ENCODE results near the gene DPP8.
A peak's percentile ranks its signal among the peaks of the same experiment; 100 is the strongest.

DPP8 gene

DNA sequence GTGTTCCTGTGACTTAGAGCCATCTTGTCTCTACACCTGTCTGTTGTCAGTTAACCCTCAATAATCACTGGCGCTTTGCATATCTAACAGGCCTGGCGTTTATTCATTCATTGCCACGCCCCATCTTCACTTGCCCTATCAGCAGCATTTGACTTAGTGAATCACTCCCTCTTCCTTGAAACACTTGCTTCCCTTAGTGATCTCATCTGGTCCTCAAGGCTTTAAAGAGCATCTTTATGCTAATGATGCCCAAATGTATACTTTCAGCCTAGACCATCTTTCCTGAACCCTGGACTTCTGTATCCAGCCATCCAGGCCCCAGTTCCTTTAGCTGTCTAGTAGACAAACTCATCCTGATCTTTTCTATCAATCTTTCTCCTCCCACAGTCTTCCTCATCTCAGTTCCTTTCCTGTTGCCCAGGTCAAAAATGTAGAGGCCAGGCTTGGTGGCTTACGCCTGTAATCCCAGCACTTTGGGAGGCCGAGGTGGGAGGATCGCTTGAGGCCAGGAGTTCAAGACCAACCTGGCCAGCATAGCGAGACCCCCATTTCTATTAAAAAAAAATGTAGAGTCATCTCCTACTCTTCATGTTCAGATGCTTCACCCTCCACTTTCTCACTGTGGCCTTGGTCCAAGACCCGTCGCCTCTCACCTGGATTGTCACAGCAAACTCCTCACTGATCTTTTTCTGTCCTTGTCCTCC is 93.4 kb downstream of the DPP8 start:
- peak; percentile 46 for DNase-seq

DNA sequence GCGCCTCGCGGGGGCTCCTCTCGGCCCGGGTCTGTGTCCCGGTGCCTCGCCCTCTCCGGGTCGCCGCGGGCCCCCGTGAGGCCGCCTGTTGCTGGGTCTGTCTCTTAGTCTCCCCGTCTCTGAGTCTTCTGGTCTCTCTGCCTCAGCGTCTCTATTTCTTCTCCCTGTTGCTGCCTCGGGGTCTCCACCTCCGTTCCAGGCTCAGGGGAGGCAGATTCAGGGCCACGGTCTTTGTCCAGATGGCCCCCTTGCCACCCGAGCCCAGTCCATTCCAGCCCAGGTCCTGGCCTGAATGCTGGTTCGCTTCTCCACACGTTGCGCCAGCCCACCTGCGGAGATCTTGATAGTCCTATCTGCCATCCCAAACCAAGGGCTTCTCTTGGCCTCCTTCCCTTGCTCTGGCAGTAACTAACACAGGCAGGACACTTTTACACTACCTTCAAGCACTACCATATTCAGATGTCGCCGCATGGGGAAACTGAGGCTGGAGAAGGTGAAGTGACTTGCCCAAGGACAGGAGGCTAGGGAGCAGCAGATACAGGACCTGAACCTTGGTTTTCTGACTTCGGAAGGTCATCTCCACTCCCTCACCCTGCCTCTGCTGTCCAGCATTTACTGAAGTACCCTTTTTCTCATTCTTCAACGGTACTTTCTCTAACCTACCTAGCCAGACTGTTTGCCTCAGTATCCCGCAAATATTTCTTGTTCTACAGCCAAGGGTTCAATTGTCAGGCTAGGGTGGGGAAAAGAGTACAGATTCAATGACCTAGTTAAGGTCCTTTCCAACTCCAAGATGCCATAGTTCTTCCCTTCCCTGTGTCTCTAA is 94.1 kb downstream of the DPP8 start:
- no peak for DNase-seq

DNA sequence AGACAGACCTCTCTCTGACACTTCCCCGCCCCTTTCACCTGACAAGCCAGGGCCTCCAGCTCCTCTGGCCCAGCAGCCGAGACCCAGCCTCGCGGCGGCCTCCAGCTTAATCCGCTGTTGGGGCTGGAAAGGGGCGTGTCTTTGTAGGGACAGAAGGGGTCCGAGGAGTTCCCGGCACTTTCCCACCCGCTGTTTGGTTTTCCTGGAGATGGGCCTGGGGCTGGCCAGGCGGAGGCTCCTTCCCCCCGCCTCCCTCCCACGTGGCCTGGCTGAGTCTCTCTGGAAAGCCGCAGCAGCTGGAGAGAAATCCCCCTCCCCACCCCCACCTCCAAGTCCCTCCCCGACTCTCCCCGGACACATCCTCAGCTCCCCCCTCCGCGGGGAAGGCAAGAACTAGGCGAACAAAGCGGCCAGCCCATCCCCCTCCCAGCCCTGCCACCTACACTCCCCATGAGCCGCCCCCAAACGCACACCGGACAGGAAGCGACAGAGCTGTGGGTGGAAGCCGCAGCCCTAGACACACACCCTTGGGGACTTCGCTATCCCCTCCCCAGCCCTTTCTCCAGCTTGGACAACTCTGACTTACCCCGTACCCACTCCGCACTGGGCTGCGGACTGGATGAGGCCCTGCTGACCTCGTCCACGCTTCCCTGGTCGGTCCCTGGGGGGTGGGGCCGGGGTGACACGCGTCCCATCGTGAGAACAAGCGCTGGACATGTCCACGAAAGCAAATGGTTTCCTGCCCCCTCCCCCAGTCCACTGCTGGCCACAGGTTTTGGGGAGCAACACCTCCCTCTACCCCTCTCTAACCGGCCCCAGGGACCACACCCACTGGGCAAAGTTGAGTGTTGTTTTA is 95.9 kb downstream of the DPP8 start:
- peak; percentile 100 for DNase-seq

DNA sequence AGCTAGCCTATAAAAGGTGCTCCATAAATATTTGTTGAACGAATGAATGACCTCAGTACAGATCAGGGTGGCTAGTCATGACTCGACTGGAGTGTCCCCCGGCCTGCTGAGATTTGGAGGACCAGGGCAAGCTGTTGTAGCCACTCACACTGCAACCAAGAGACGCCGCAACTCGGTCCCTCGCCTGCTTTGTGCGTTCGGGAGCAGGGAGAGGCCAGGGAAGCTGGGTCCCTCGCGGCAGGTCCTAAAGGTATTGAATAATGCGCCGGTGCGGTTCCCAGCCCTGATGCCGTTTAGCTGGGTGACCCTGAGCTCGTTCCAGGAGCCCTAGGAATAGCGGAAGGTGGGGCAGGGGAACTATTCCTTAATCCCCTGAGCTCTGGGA is 96.5 kb downstream of the DPP8 start:
- no peak for DNase-seq

DNA sequence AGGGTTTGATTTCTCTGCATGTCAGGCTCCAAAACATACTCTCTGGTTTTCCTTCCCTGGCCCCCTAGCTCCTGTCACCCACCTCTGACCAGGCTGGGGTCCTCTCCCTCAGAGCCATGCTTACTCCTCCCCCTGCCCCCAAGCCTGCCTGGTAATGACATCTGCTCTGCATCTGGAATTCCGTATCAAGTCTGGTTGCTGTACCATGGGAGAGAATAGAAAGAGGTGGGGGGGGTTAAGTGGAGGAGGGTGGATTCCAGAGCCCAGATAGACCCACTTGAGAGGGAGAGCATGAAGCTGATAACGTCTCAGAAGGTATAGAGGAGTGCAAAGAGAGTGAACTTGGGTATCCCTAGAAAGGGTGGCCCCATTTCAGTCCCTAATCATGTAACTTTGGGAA is 98.9 kb downstream of the DPP8 start:
- DNase-seq, result peak; percentile 31

DNA sequence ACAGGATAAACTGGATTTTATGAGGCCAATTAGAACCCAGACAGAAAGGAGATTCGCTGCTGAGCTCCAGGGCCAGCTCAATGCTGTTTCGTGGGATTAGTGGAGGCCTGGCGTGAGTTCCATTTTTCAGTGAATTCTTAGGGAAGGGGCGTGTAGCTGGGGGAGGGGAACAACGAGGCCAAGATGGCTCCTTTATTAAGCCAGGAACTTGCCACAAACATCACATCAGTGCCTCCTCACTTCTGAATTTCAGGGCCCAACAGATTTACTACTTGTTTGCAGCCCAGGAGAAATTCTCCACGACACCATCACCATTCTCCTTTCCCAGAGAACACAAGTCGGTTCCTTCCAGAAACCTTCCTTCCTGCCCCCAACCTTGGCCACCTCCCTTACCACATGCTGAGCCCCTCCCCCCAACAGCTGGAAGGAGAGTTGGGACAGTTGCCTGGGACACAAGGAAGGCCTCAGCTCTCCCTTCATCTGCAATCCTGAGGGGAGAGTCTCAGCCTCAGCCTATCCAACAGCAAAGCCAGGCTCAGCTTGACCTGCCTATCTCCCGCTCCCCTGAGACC is 100.6 kb downstream of the DPP8 start:
- DNase-seq, result peak; percentile 95

DNA sequence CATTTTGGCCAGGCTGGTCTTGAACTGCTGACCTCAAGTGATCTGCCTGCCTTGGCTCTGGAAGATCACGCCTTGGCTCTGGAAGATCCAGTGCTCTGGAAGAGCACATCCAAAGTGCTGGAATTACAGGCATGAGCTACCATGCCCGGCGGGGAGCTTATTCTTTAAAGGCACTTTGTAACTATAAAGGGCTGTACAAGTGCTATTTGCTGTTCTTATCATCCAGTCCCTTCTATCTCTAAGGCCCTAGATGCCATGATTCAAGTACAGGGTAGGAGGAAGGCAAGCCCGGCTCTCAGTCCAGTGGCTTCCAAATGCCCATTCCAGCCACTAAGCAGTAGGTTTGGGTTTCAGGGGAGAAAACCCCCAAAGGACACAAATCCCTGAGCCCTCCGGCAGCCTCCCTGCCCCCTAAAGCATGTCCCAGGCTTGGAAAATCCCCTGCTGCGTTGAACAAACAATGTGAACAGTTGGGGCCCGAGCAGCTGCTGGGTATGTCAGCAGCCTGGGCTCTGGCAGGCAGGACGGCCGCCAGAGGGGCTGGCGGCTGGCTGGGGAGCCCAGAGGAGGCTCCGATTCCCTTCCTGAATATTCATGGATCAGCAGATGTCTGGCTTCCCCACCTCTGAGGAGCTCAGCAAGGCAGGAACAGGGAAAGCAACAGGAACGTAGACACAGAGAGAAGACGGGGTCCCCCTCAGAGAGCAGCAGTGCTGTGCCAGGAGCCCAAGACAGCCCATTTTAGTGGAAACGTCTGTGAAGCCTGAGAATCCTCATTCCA is 102.5 kb downstream of the DPP8 start:
- peak; percentile 97 for DNase-seq

DNA sequence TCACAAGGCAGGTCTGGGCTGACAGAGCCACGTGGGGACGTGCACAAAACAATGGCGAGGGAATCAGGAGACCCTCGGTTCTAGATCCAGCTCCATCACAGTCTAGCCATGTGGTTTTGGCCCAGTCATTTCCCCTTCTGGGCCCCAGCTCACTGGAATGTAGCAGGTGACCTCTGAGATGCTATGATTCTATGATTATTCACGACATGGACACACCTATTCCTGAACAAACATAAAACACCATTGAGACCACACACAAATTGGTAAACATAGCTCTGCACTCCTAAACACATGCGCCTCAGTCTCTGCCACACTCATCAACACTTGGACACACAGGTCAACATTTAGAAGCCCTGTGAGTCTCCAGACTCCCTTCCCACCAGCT is 103.7 kb downstream of the DPP8 start:
- no peak for DNase-seq

DNA sequence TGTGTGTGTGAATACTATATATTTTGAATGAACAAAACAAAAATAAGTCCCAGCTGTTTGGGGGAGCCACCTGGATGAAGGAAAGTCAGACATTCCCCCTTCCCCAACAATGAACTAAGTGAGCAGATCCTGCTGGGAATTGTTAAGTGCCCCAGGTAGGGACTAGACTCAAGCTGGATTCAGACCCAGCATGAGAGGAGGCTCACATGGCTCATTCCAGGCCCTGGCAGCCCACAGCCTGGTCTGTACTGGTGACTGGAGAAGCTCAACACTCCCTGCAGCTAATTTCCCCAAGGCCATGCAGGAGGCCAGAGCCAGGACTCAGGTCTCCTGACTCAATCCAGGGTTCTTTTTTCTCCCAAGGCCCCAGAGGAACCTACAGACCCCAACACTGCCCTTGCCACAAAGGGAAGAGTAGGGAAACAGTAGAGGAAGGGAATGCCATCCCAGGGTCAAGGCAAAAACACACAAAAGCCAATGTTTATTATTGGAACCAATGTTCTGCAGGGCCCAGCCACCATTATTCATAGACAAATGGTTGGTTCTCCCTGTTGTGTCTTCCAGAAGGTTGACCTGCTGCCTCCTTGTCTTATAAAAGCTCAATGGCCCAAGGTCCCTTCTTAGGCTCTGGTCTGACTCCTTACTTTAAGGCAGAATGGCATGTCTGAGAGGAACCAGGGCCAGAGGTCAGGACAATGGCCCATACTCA is 104.3 kb downstream of the DPP8 start:
- DNase-seq, result no peak

DNA sequence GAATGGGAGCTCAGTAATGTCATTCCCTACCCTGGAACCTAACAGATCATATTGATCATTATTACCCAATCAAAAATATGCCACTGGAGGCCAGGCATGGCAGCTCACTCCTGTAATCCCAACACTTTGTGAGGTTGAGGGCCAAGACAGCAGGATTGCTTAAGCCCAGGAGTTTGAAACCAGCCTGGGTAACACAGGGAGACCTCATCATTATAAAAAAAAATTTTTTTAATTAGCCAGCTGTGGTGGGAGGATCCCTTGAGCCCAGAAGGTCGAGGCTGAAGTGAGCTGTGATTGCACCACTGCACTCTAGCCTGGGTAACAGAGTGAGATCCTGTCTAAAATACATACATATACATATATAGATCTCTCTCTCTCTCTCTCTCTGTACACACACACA is 104.9 kb downstream of the DPP8 start:
- DNase-seq, result no peak

DNA sequence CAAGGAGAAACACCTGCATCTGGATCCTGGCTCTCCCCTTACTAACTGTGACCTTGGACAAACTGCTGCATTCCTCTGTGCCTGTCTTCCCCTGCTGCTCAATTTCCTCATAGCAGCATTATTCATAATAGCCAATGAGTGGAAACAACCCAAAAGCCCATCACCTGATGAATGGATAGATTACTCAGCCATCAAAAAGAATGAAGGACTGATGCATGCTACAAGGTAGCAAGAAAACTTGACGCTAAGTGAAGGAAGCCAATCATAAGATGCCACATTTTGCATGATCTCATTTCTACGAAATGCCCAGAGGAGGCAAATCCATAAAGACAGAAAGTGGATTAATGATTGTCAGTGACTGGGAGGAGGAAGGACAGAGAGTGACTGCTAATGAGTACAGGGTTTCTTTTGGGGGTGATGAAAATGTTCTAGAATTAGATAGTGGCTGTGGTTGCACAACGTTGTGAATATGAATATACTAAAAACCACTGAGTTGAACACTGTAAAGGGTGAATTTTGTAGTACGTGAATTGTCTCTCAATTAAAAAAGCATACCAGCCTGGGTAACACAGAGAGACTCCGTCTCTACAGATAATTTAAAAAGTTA is 105.9 kb downstream of the DPP8 start:
- peak; percentile 69 for DNase-seq

DNA sequence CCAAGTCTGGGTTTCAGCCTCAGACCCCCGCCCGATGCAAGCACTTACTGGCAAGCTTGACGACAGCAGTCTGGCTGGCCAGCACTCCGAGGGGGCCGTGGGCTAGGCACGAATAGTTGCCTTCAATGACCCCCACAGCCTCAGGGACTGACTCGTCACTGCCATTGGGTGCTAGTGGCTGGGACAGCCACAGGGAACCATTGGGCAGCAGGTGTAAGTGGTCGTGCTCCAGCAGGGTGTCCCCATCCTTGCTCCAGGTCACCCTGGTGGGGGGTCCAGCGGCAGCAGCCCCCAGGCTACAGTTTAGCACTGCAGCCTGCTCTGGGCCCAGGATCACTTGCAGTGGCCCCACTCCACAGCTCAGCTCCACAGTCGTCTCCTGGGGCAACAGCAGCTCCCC is 106.5 kb downstream of the DPP8 start:
- no peak for DNase-seq

DNA sequence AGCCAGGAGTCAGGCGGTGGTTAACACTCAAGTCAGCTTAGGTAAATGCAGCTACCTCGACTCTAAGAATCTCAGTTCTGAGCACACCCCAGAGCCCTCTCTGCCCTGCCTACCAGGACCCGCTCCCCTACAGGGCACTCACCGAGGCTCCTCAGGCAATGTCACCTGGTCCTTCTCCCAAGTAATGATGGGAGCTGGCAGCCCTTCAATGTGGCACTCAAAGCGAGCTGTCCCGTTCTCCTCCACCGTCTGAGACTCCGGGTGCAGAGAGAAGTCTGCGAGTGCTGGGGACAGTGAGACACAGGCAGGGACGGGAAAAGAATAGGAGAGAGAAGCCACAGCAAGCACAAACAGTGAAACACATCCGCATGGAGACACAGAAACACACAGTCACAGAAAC is 107.5 kb downstream of the DPP8 start:
- DNase-seq, result no peak

DNA sequence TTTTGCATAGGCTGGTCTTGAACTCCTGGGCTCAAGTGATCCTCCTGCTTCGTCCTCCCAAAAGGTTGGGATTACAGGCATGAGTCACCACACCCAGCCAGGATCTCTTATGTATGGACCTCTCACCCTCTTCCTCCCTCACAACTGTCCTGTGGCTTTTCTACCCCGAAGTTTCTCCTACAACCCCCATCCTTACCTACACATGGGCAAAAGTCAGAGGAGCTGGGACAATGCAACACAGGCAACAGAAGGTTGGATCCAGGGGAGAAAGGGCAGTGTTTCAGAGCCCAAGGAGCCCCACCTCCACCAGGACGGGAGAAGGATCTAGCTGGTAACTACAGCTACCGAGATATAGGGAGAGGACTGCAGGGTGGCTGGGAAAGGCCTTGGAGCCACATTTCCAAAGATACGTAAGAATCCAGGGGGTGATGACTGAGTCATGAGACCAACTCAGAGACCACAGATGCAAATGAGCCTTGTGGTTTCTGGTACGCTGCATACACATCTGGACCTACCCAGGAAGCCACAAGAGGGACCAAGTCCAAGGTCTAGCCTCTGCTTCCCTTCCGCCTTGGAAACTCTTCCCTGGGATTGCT is 108.4 kb downstream of the DPP8 start:
- DNase-seq, result no peak

DNA sequence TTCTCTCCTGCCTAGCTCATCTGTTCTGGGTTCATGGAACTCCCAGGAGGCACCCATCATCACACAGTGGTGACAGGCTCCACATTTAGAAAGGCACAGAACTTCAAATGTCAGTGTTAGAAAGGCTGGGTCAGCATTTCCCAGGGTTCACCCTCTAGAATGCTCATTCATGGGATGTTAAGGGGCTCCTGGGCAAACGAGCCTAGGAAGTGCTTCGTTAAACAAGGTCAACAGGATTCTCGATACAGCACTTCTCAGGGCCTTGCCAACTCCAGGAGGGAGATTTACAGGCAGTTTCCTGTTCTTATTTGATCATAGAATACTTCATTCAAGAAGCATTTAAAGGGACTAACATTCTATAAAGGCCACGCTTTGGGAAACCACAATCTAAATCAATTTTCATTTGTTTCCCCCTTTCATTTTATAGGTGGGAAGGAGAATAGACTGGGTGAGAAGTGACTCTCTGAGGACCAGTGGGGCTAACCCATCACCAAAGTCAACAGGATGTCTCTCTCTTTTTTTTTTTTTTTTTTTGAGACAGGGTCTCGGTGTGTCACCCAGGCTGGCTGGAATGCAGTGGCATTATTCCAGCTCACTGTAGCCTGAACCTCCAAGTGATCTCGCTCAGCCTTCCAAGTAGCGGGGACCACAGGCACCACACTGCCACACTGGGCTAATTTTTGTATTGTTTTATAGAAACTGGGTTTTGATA is 109.0 kb downstream of the DPP8 start:
- no peak for DNase-seq

DNA sequence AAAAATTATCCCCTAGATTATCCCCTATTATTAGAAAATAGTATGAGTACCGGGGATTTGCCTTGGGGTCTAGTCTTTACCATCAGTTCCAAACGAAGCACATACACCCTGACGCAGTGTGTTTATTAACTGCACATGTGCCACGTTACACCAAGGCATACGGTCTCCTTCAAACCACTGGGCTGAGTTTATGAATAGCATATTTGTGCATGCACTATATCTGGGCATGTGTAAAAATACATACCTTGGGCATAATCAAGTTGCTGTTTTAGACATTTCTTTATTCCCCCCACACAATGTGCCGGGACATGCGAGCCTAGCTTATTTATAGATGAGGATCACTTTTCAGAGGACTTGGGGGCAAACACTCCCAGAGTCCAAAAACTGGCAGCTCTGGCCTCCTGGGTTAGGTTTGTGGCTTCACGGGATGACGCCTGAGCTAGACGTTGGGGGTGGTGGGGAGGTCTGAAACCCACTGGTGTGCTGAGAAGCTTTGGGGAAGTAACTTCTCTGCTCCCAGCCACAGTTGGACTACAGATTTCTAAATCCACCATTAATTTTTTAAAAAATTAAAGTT is 111.0 kb downstream of the DPP8 start:
- DNase-seq, result no peak

DNA sequence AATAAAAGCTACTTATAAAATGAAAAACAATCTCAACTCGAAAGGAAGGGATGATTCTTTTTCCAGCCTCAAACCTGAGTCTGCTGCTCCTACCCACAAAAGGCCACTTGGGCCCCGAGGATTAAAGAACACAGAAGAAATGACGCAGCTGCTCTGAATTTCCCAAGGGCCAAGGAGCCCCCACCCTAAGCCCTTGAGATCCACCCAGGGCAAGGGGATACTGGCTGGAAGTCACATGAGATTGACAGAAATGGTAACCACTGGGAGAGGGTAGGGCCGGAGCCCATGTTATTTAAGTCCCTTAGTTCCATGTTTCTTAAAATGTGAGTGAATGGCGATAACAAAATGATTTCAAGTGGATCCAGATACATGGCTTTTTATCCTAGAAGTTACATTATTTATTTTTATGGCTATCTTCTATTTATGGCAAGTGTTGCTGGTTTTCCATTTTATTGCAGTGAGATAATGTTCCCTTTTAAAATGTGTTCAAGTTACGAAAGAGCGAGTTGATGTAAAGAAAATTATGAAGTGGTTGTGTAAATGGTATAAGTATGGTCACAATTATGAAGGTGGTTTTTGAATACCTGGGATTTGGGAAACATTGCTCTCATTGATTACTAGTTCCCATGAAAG is 111.6 kb downstream of the DPP8 start:
- peak; percentile 95 for DNase-seq

DNA sequence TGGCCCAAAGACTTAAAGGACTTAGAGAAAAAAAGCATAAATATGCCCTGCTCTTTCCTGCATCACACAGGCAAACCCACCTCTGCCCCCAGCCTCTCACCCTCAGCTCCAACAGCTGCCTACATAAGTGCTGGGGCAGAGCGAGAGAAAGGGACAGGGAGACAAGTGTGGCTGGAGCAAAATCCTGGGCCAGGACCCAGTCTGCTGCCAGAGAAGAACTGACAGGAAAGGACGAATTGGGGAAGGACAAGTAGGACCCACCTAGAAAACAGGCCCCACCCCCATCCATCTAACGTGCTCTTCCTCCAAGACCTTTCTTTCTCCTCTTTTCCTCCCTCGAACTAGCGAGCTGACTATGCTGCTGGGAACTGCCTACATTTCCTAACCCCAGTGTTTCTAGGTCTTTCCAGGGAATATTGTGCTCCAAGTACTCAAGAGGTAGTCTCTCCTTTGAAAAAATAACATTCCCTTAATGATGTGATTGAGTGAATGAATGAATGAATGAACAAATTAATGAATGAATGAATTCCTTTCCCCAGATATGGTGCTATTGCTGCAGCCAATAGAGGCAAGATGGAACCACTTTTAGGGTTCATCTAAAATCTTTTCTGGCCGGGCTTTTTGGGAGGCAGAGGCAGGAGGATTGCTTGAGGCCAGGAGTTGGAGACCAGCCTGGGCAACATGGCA is 113.2 kb downstream of the DPP8 start:
- DNase-seq, result peak; percentile 32

DNA sequence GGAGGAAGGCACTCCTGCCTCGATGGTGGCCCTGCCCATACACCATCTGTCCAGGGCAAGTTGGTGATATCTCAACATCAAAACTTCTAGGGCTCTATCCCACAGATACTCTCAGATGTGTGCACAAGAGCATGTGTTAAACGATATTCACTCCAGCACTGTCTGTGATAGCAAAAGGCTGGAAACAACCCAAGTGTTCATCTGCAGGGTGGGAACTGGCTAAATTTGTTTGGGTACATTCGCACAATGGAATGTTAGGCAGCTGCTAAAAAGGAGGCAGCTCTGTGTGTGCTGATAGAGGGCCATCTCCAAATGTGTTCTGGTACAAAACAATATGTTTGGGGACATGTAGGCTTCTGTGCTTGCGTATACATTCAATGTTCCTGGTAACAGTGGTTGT is 114.5 kb downstream of the DPP8 start:
- no peak for DNase-seq
